Endodermal cell (in vitro differentiated cells): ENCODE data around the gene C4orf36. TPM values are rescaled to one million over a fixed set of nuclear protein-coding genes. Genes with fewer than 3 reads are reported as not detected.

Source experiments
- DNase-seq: peaks from one replicate; pipeline ENCODE4 v3.0.0-alpha.2; 2017
- H3K27ac ChIP-seq: 2 replicates; pipeline ENCODE4 v1.5.1; 2013; ENCODE audit warnings: mild to moderate bottlenecking, low read depth, low read length, moderate library complexity
- H3K27me3 ChIP-seq: 2 replicates; pipeline ENCODE4 v1.6.1; 2013; ENCODE audit warnings: mild to moderate bottlenecking, low read length, moderate library complexity; ENCODE audit not compliant: insufficient read depth, control insufficient read depth, poor library complexity, severe bottlenecking
- H3K36me3 ChIP-seq: 2 replicates; pipeline ENCODE4 v1.7.0; 2013; ENCODE audit warnings: mild to moderate bottlenecking, low read length, moderate library complexity; ENCODE audit not compliant: control insufficient read depth, insufficient read depth
- H3K4me1 ChIP-seq: one replicate; pipeline ENCODE4 v1.7.0; 2013; ENCODE audit warnings: low read length; ENCODE audit not compliant: control insufficient read depth, insufficient read depth
- H3K4me3 ChIP-seq: 2 replicates; pipeline ENCODE4 v1.5.1; 2013; ENCODE audit warnings: mild to moderate bottlenecking, low read length, moderate library complexity
- H3K9ac ChIP-seq: 2 replicates; pipeline ENCODE4 v1.6.1; 2013; ENCODE audit warnings: mild to moderate bottlenecking, low read length, moderate library complexity; ENCODE audit not compliant: poor library complexity, severe bottlenecking; ENCODE audit errors: extremely low read depth
- H3K9me3 ChIP-seq: 2 replicates; pipeline ENCODE4 v1.6.1; 2013; ENCODE audit warnings: mild to moderate bottlenecking, low read length, moderate library complexity; ENCODE audit not compliant: control insufficient read depth
- H3K27ac Mint-ChIP-seq: 2 replicates; pipeline ENCODE4 v1.8.0; 2020; ENCODE audit warnings: mixed read lengths
- H3K27me3 Mint-ChIP-seq: 2 replicates; pipeline ENCODE4 v1.8.0; 2021; ENCODE audit warnings: mild to moderate bottlenecking, mixed read lengths; ENCODE audit not compliant: insufficient read depth
- H3K36me3 Mint-ChIP-seq: 2 replicates; pipeline ENCODE4 v1.8.0; 2020; ENCODE audit warnings: low read depth, mixed read lengths
- H3K4me1 Mint-ChIP-seq: 2 replicates; pipeline ENCODE4 v1.8.0; 2020; ENCODE audit warnings: mixed read lengths
- H3K4me3 Mint-ChIP-seq: 2 replicates; pipeline ENCODE4 v1.8.0; 2020; ENCODE audit warnings: mild to moderate bottlenecking, moderate library complexity, mixed read lengths
- H3K9me3 Mint-ChIP-seq: 2 replicates; pipeline ENCODE4 v1.8.0; 2020; ENCODE audit warnings: mild to moderate bottlenecking, mixed read lengths
- CTCF ChIP-seq: fragments of 200-600 bp; sonication (generic); conservative IDR thresholded peaks from 2 replicates; pipeline ENCODE4 v1.5.0; 2021; ENCODE audit warnings: antibody characterized with exemption, mild to moderate bottlenecking
- WGBS, 2 experiments: methylation state at CpG; one replicate each; pipeline versions ENCODE4 v1.1.5 to v1.1.7; 2013; ENCODE audit warnings: missing lambda C conversion rate in 2 of 2, mixed read lengths in 1 of 2; ENCODE audit not compliant: insufficient coverage in 1 of 2, insufficient read length in 1 of 2; 5-methylcytosine and 5-hydroxymethylcytosine counted together
- total RNA-seq, 2 donors: library from RNA; stranded (reverse); fragmentation: NEBNext Ultra II Directional in 1 of 2; extraction: Animal tissue kit (Norgen Biotek cat#: 25700) in 1 of 2; gene quantifications; 2 replicates in 1 of 2; 3 replicates in 1 of 2; pipeline ENCODE4 v1.2.1, GENCODE V29; 2021

Gene C4orf36
- total RNA-seq, 2 donors from 2014 or later, result 2.2 to 3.7 TPM

GRCh38 chr4:86840858-86841257 is 51.4 kb downstream of the C4orf36 start:
- DNase-seq, result no peak
- no peak overlapping the region for H3K4me3 ChIP-seq
- no peaks in the 10 kb centered on the region for H3K4me1 ChIP-seq
- no peaks in the 10 kb centered on the region for H3K36me3 ChIP-seq
- no peaks in the 10 kb centered on the region for H3K9me3 ChIP-seq
- no peak overlapping the region for H3K27ac ChIP-seq
- H3K4me1 Mint-ChIP-seq, result no peaks in the 10 kb centered on the region
- WGBS, 2 experiments, result 89 to 95% methylated on average over 1 of the region's 1 CpG
- no peak overlapping the region for H3K27ac Mint-ChIP-seq
- H3K27me3 Mint-ChIP-seq, result no peaks in the 10 kb centered on the region
- H3K27me3 ChIP-seq, result no peaks in the 10 kb centered on the region
- no peaks in the 10 kb centered on the region for H3K36me3 Mint-ChIP-seq
- H3K4me3 Mint-ChIP-seq, result no peak overlapping the region
- no peaks in the 10 kb centered on the region for H3K9me3 Mint-ChIP-seq
- TF ChIP-seq CTCF, result no peak
- no peak overlapping the region for H3K9ac ChIP-seq

GRCh38 chr4:86837691-86838503 is 54.3 kb downstream of the C4orf36 start:
- no peaks in the 10 kb centered on the region for H3K4me1 Mint-ChIP-seq
- TF ChIP-seq CTCF, result no peak
- H3K36me3 Mint-ChIP-seq, result no peaks in the 10 kb centered on the region
- Histone ChIP-seq H3K27me3 (no peaks in the 10 kb centered on the region), H3K9ac (no peak overlapping the region), H3K4me1 (no peaks in the 10 kb centered on the region), H3K9me3 (no peaks in the 10 kb centered on the region), H3K36me3 (no peaks in the 10 kb centered on the region), H3K27ac (no peak overlapping the region), H3K4me3 (no peak overlapping the region)
- no peak overlapping the region for H3K27ac Mint-ChIP-seq
- DNase-seq, result no peak
- H3K9me3 Mint-ChIP-seq, result no peaks in the 10 kb centered on the region
- no peak overlapping the region for H3K4me3 Mint-ChIP-seq
- no peaks in the 10 kb centered on the region for H3K27me3 Mint-ChIP-seq
- 86 to 92% methylated on average over 2 to 5 of the region's 5 CpGs for WGBS, 2 experiments

- no peak overlapping the region for H3K27ac ChIP-seq
- H3K4me3 ChIP-seq, result no peak overlapping the region
- Mint-ChIP-seq H3K9me3 (no peaks in the 10 kb centered on the region), H3K36me3 (no peaks in the 10 kb centered on the region), H3K4me1 (no peaks in the 10 kb centered on the region), H3K27me3 (no peaks in the 10 kb centered on the region), H3K4me3 (no peak overlapping the region), H3K27ac (peak overlapping the region; percentile 15)
- H3K4me1 ChIP-seq, result no peaks in the 10 kb centered on the region
- H3K36me3 ChIP-seq, result no peaks in the 10 kb centered on the region
- WGBS, 2 experiments, result 92% methylated on average over 1 to 3 of the region's 3 CpGs
- TF ChIP-seq CTCF, result no peak
- no peaks in the 10 kb centered on the region for H3K27me3 ChIP-seq
- DNase-seq, result no peak
- no peaks in the 10 kb centered on the region for H3K9me3 ChIP-seq
- no peak overlapping the region for H3K9ac ChIP-seq
These were observed 56.5 kb downstream of the C4orf36 start for GRCh38 chr4:86835677-86836076.
